HG02763 (cell line): ENCODE data around the gene FN1.
"Not testable (repeated sequence)": the region's sequence is repeated elsewhere in the genome, so short reads cannot be mapped to it uniquely, and the experiment has no call there.

Experiments
- ATAC-seq: cut with Tn5 transposase; IDR thresholded peaks from one replicate; pipeline ENCODE4 v1.9.1; 2021; ENCODE audit warnings: mild to moderate bottlenecking, moderate library complexity; ENCODE audit not compliant: unreplicated experiment

FN1 gene

GRCh38 chr2:215409331-215410127 lies 26.3 kb downstream of the FN1 start:
- ATAC-seq, result no peak

GRCh38 chr2:215408441-215408840 lies 27.4 kb downstream of the FN1 start:
- ATAC-seq, result not testable (repeated sequence)

- ATAC-seq, result no peak
These were observed 28.1 kb downstream of the FN1 start for GRCh38 chr2:215407590-215408264.

- ATAC-seq, result no peak
These were observed 28.8 kb downstream of the FN1 start for GRCh38 chr2:215407061-215407460.

- no peak for ATAC-seq
These were observed 29.9 kb downstream of the FN1 start for GRCh38 chr2:215405722-215406581.

- ATAC-seq, result no peak
These were observed 31.4 kb downstream of the FN1 start for GRCh38 chr2:215404348-215405012.

- no peak for ATAC-seq
These were observed 32.2 kb downstream of the FN1 start for GRCh38 chr2:215403441-215404347.

GRCh38 chr2:215401896-215402379 lies 33.9 kb downstream of the FN1 start:
- ATAC-seq, result no peak

GRCh38 chr2:215399067-215399716 lies 36.7 kb downstream of the FN1 start:
- no peak for ATAC-seq

- ATAC-seq, result no peak
These were observed 38.1 kb downstream of the FN1 start for GRCh38 chr2:215397632-215398341.

GRCh38 chr2:215396595-215397313 lies 39.1 kb downstream of the FN1 start:
- ATAC-seq, result no peak

GRCh38 chr2:215395687-215396460 lies 40.0 kb downstream of the FN1 start:
- ATAC-seq, result no peak

GRCh38 chr2:215394102-215394805 lies 41.6 kb downstream of the FN1 start:
- no peak for ATAC-seq

GRCh38 chr2:215392687-215393270 lies 43.1 kb downstream of the FN1 start:
- ATAC-seq, result no peak

GRCh38 chr2:215392164-215392563 lies 43.7 kb downstream of the FN1 start:
- no peak for ATAC-seq

- ATAC-seq, result no peak
These were observed 44.3 kb downstream of the FN1 start for GRCh38 chr2:215391531-215391930.
